ENCODE measurements around the gene BFSP2. TPM values are rescaled to one million over a fixed set of nuclear protein-coding genes. Genes with fewer than 3 reads are reported as not detected.

The BFSP2 gene
- total and polyA plus RNA-seq, 10 donors: 1.5 to 52.5 (median 3.1) TPM; not detected in 1

GRCh38 chr3:133386876-133387275 is 13.0 kb upstream of the BFSP2 start:
- Histone ChIP-seq H3K36me3 (no peaks in the 10 kb centered on the region), H3K4me3 (no peak overlapping the region), H3K9me3 (no peaks in the 10 kb centered on the region), H3K27me3 (replicated peaks in 1 of 7) (no peaks in the 10 kb centered on the region), H3K27ac (no peak overlapping the region), H3K4me1 (peaks cover 0 to 4% (median 0%) of the 10 kb centered on the region in 6 donors)
- intact Hi-C loops (cut with DNase I; ENCODE audit: low total_unique reads): no loop called here
- TF ChIP-seq POLR2A (IDR thresholded peaks at IDR 0.05) (no peak), POLR2AphosphoS5 (IDR thresholded peaks at IDR 0.05) (no peak)
- TF ChIP-seq, protein P1, sequence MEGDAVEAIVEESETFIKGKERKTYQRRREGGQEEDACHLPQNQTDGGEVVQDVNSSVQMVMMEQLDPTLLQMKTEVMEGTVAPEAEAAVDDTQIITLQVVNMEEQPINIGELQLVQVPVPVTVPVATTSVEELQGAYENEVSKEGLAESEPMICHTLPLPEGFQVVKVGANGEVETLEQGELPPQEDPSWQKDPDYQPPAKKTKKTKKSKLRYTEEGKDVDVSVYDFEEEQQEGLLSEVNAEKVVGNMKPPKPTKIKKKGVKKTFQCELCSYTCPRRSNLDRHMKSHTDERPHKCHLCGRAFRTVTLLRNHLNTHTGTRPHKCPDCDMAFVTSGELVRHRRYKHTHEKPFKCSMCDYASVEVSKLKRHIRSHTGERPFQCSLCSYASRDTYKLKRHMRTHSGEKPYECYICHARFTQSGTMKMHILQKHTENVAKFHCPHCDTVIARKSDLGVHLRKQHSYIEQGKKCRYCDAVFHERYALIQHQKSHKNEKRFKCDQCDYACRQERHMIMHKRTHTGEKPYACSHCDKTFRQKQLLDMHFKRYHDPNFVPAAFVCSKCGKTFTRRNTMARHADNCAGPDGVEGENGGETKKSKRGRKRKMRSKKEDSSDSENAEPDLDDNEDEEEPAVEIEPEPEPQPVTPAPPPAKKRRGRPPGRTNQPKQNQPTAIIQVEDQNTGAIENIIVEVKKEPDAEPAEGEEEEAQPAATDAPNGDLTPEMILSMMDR (IDR thresholded peaks at IDR 0.05 in 8 of 11, conservative IDR thresholded peaks at IDR 0.05 in 3 of 11): no peak
- DNase-seq: no peak

DNA sequence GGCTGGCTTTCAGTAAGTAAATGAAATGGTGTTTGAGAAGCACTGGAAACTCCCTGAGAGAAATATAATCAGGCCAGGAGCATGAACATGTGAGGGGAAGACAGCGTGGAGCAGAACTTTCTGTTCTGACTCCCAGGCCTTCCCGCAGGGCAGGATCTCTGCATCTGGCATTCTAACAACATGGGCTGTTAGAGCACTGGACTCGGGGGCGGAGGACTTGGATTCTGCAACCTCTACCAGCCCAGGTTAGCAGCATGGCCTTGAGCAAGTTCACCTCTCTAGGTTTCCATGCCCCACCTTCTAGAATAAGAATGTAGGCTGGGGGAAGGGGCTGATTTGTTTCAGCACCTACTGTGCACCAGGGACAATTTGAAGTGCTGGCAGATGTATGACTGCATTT is 12.5 kb upstream of the BFSP2 start:
- WGBS, 5 donors: 88 to 97% (median 93%) methylated on average over 4 of the region's 4 CpGs
- Histone ChIP-seq H3K4me3 (no peak overlapping the region), H3K9me3 (no peaks in the 10 kb centered on the region), H3K36me3 (no peaks in the 10 kb centered on the region), H3K27me3 (replicated peaks in 1 of 7) (no peaks in the 10 kb centered on the region), H3K27ac (no peak overlapping the region), H3K4me1 (peaks cover 0 to 4% (median 0%) of the 10 kb centered on the region in 6 donors)
- TF ChIP-seq, protein P1 (IDR thresholded peaks at IDR 0.05 in 8 of 11, conservative IDR thresholded peaks at IDR 0.05 in 3 of 11): no peak
- TF ChIP-seq POLR2A (IDR thresholded peaks at IDR 0.05) (no peak), POLR2AphosphoS5 (IDR thresholded peaks at IDR 0.05) (no peak)
- no peak for DNase-seq
- intact Hi-C loops (cut with DNase I; ENCODE audit: low total_unique reads): no loop called here

DNA sequence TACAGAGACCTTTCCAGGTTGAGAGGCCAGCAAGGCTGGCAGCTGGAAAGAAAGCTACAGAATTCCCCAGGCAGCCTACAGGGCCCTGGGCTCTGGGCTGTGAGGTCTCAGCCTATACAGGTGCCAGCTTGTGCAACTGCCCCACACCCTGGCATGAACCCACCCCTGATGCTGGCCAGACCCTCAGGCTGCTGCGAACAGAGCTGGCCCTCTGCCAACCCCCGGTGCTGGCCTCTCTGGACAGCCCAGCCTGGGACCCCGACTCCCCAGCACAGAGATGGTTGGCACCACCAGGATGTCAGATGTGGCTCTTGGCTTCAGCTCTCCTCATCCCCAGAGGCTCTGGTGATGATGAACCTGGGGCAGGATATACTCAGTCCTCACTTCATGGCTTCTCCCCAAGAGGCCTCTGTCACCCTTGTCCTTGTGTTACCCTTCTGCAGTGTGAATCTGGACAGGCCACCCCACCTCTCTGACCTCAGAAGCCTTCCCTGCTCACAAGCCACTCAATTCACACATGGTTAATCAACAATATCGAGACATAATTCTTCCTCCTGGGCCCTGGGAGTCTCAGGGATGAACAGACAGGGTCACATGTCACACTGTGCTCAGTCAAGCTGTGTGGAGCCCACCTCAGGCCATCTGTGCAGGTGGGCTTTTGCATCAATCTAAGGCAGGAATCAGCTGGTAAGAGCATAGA is 11.0 kb upstream of the BFSP2 start:
- 64 to 88% (median 80%) methylated on average over 2 to 4 of the region's 4 CpGs for WGBS, 5 donors

GRCh38 chr3:133390715-133391114 is 9.1 kb upstream of the BFSP2 start:
- DNase-seq: no peak
- no peak overlapping the region for H3K4me3 ChIP-seq
- 81 to 94% (median 88%) methylated on average over 4 of the region's 4 CpGs for WGBS, 5 donors
- H3K27ac ChIP-seq: no peak overlapping the region
- H3K27me3 ChIP-seq (replicated peaks in 1 of 7): no peaks in the 10 kb centered on the region
- H3K4me1 ChIP-seq: no peaks in the 10 kb centered on the region
- no peaks in the 10 kb centered on the region for H3K36me3 ChIP-seq
- TF ChIP-seq, protein P1 (IDR thresholded peaks at IDR 0.05 in 8 of 11, conservative IDR thresholded peaks at IDR 0.05 in 3 of 11): no peak
- TF ChIP-seq POLR2AphosphoS5 (IDR thresholded peaks at IDR 0.05): no peak
- TF ChIP-seq POLR2A (IDR thresholded peaks at IDR 0.05): no peak
- H3K9me3 ChIP-seq: peaks cover 0 to 11% (median 5%) of the 10 kb centered on the region in 8 donors
- intact Hi-C loops (cut with DNase I; ENCODE audit: low total_unique reads): no loop called here

More for the DNA sequence above, 11.0 kb upstream of the BFSP2 start:
- Histone ChIP-seq H3K4me3 (no peak overlapping the region), H3K27ac (no peak overlapping the region), H3K27me3 (replicated peaks in 1 of 7) (no peaks in the 10 kb centered on the region), H3K36me3 (no peaks in the 10 kb centered on the region), H3K4me1 (peaks cover 0 to 4% (median 0%) of the 10 kb centered on the region in 6 donors), H3K9me3 (peaks cover 0 to 4% (median 0%) of the 10 kb centered on the region in 8 donors)
- intact Hi-C loops (cut with DNase I; ENCODE audit: low total_unique reads): no loop called here
- DNase-seq: no peak
- TF ChIP-seq, protein P1 (IDR thresholded peaks at IDR 0.05 in 8 of 11, conservative IDR thresholded peaks at IDR 0.05 in 3 of 11): no peak
- TF ChIP-seq POLR2A (IDR thresholded peaks at IDR 0.05): no peak
- TF ChIP-seq POLR2AphosphoS5 (IDR thresholded peaks at IDR 0.05): no peak
